ENCODE results near the gene KDM6B.

DNA sequence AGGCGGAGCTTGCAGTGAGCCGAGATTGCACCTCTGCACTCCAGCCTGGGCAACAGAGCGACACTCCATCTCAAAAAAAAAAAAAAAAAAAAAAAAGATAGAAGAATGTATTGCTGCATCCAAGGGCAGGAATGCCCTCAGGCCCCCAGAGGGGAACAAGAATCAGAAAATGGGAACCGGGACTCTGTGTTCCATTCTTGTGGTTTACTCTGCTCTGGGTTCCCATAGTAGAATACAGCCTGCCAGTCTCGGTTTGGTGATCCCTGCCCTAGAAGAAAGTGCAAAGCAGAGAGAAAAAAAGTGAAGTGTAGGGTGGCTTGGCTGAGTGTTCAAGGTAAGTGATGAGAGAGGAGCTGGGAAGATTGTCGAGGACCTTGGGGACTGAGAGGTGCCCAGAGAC lies 27.4 kb upstream of the KDM6B start:
- TF ChIP-seq, protein P1, sequence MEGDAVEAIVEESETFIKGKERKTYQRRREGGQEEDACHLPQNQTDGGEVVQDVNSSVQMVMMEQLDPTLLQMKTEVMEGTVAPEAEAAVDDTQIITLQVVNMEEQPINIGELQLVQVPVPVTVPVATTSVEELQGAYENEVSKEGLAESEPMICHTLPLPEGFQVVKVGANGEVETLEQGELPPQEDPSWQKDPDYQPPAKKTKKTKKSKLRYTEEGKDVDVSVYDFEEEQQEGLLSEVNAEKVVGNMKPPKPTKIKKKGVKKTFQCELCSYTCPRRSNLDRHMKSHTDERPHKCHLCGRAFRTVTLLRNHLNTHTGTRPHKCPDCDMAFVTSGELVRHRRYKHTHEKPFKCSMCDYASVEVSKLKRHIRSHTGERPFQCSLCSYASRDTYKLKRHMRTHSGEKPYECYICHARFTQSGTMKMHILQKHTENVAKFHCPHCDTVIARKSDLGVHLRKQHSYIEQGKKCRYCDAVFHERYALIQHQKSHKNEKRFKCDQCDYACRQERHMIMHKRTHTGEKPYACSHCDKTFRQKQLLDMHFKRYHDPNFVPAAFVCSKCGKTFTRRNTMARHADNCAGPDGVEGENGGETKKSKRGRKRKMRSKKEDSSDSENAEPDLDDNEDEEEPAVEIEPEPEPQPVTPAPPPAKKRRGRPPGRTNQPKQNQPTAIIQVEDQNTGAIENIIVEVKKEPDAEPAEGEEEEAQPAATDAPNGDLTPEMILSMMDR (IDR thresholded peaks at IDR 0.05; ENCODE audit: insufficient read depth, low read length): no peak
- TF ChIP-seq GABPA (IDR thresholded peaks at IDR 0.05; ENCODE audit: low read depth) (no peak), POLR2AphosphoS5 (IDR thresholded peaks at IDR 0.05; ENCODE audit: low read depth) (no peak), SPI1 (IDR thresholded peaks at IDR 0.05; ENCODE audit: borderline replicate concordance, low read depth) (no peak)
- TF ChIP-seq, protein P2, sequence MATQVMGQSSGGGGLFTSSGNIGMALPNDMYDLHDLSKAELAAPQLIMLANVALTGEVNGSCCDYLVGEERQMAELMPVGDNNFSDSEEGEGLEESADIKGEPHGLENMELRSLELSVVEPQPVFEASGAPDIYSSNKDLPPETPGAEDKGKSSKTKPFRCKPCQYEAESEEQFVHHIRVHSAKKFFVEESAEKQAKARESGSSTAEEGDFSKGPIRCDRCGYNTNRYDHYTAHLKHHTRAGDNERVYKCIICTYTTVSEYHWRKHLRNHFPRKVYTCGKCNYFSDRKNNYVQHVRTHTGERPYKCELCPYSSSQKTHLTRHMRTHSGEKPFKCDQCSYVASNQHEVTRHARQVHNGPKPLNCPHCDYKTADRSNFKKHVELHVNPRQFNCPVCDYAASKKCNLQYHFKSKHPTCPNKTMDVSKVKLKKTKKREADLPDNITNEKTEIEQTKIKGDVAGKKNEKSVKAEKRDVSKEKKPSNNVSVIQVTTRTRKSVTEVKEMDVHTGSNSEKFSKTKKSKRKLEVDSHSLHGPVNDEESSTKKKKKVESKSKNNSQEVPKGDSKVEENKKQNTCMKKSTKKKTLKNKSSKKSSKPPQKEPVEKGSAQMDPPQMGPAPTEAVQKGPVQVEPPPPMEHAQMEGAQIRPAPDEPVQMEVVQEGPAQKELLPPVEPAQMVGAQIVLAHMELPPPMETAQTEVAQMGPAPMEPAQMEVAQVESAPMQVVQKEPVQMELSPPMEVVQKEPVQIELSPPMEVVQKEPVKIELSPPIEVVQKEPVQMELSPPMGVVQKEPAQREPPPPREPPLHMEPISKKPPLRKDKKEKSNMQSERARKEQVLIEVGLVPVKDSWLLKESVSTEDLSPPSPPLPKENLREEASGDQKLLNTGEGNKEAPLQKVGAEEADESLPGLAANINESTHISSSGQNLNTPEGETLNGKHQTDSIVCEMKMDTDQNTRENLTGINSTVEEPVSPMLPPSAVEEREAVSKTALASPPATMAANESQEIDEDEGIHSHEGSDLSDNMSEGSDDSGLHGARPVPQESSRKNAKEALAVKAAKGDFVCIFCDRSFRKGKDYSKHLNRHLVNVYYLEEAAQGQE (IDR thresholded peaks at IDR 0.05; ENCODE audit: insufficient replicate concordance, low read depth): no peak
